GM23248 (cell line): ENCODE data around the gene CES2. TPM values are rescaled to one million over a fixed set of nuclear protein-coding genes. Genes with fewer than 3 reads are reported as not detected.

Source experiments
- DNase-seq: peaks from one replicate; pipeline ENCODE4 v3.0.0-alpha.2; 2015
- H2AFZ ChIP-seq: fragments of 200-600 bp; sonication (generic); 2 replicates; pipeline ENCODE4 v1.6.1; 2016; ENCODE audit warnings: antibody characterized with exemption
- H3F3A ChIP-seq: fragments of 200-600 bp; sonication (generic); 2 replicates; pipeline ENCODE4 v1.6.1; 2016; ENCODE audit warnings: mild to moderate bottlenecking, antibody characterized with exemption, mixed run types; ENCODE audit not compliant: insufficient read depth
- H3K27ac ChIP-seq: fragments of 200-600 bp; sonication (generic); 2 replicates; pipeline ENCODE4 v1.5.1; 2016; ENCODE audit warnings: mild to moderate bottlenecking
- H3K27me3 ChIP-seq: fragments of 200-600 bp; sonication (generic); replicated peaks from 2 replicates; pipeline ENCODE4 v1.6.1; 2016; ENCODE audit warnings: mild to moderate bottlenecking; ENCODE audit not compliant: insufficient read depth
- H3K36me3 ChIP-seq: fragments of 200-600 bp; sonication (generic); 2 replicates; pipeline ENCODE4 v1.6.1; 2016; ENCODE audit warnings: low read depth, mild to moderate bottlenecking
- H3K4me1 ChIP-seq: fragments of 200-600 bp; sonication (generic); 2 replicates; pipeline ENCODE4 v1.6.1; 2016; ENCODE audit warnings: mild to moderate bottlenecking; ENCODE audit not compliant: insufficient read depth
- H3K4me2 ChIP-seq: fragments of 200-600 bp; sonication (generic); one replicate; pipeline ENCODE4 v1.6.1; 2016; ENCODE audit warnings: mild to moderate bottlenecking; ENCODE audit not compliant: unreplicated experiment
- H3K4me3 ChIP-seq: fragments of 200-600 bp; sonication (generic); 2 replicates; pipeline ENCODE4 v1.5.1; 2016; ENCODE audit warnings: mild to moderate bottlenecking
- H3K79me2 ChIP-seq: fragments of 200-600 bp; sonication (generic); 2 replicates; pipeline ENCODE4 v1.6.1; 2016; ENCODE audit warnings: mild to moderate bottlenecking; ENCODE audit not compliant: insufficient read depth
- H3K9ac ChIP-seq: fragments of 200-600 bp; sonication (generic); 2 replicates; pipeline ENCODE4 v1.6.1; 2016; ENCODE audit warnings: mild to moderate bottlenecking
- H3K9me2 ChIP-seq: fragments of 200-600 bp; sonication (generic); 2 replicates; pipeline ENCODE4 v1.6.1; 2016; ENCODE audit warnings: mixed run types, mild to moderate bottlenecking, moderate library complexity; ENCODE audit not compliant: insufficient read depth
- H3K9me3 ChIP-seq: fragments of 200-600 bp; sonication (generic); one replicate; pipeline ENCODE4 v1.6.1; 2017; ENCODE audit warnings: low read depth
- H4K20me1 ChIP-seq: fragments of 200-600 bp; sonication (generic); 2 replicates; pipeline ENCODE4 v1.6.0; 2016; ENCODE audit not compliant: insufficient read depth
- EZH2 ChIP-seq: fragments of 200-600 bp; sonication (generic); IDR thresholded peaks from 2 replicates; pipeline ENCODE4 v1.6.1; 2018; ENCODE audit warnings: antibody characterized with exemption, mild to moderate bottlenecking; ENCODE audit not compliant: insufficient read depth, poor library complexity, severe bottlenecking
- EZH2phosphoT487 ChIP-seq: fragments of 200-600 bp; sonication (generic); IDR thresholded peaks from 2 replicates; pipeline ENCODE4 v1.6.1; 2018; ENCODE audit warnings: antibody characterized with exemption, moderate library complexity, mild to moderate bottlenecking, low read depth; ENCODE audit not compliant: insufficient read depth
- WGBS, 2 experiments: methylation state at CpG; one replicate each; pipeline ENCODE4 v1.1.6; 2015 to 2017; ENCODE audit warnings: low lambda C conversion rate in 2 of 2, low coverage in 1 of 2; ENCODE audit errors: missing lambda C conversion rate in 2 of 2; 5-methylcytosine and 5-hydroxymethylcytosine counted together
- in situ Hi-C: fragments of 300-500 bp; cut with MboI; formaldehyde crosslinking; loops from 2 replicates; pipeline ENCODE4 v1.15.0; 2020
- polyA plus RNA-seq: library from polyadenylated mRNA; unstranded; fragments of >200 nt; fragmentation: Nextera tagmentation; extraction: Ambion mirVana; gene quantifications from 2 replicates; pipeline ENCODE4 v1.2.1, GENCODE V29; 2016
- total RNA-seq: library from RNA; depleted of rRNA; stranded (reverse); fragments of >200 nt; shearing (Covaris generic); gene quantifications from 2 replicates; pipeline ENCODE4 v1.2.3, GENCODE V29; 2014

CES2 gene
- total and polyA plus RNA-seq, 2 experiments from 2014 or later: 32.3 to 37.6 TPM

DNA sequence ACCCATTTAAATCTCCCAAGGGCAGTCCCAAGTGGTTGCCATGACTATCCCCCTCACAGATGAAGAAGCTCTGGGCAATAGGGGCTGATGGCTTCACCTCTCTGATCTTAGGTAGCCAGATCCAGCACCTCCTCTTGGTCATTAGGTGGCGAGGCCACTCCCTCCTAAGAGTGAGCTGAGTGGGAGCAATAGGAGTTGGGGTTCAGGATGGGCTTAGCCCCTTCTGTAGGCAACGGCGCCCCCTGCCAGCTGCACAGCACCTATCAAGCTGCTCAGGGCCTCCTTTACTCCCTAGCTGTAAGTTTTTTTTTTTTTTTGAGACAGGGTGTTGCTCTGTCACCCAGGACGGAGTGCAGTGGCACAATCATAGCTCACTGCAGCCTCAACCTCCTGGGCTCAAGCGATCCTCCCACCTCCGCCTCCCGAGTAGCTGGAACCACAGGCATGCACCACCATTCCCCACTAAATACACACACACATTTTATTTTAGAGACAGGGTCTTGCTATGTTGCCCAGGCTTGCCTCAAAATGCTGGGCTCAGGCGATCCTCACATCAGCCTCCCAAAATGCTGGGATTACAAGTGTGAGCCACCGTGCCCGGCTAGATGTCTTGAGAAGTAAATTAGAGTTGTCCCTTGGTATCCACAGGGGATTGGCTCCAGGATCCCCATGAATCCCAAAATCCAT lies 6.5 kb upstream of the CES2 start:
- Histone ChIP-seq H3K4me3 (no peak overlapping the region), H3K27me3 (peaks cover 7% of the 10 kb centered on the region), H3K79me2 (peaks cover 11% of the 10 kb centered on the region), H3F3A (peaks cover 30% of the 10 kb centered on the region), H2AFZ (no peak overlapping the region), H3K4me1 (peaks cover 36% of the 10 kb centered on the region), H3K27ac (peak overlapping the region; percentile 74), H3K36me3 (no peaks in the 10 kb centered on the region), H3K9me2 (no peaks in the 10 kb centered on the region), H3K4me2 (peak overlapping the region; percentile 57), H3K9ac (peak overlapping the region; percentile 62; the same call in 1 of the 2 replicates), H3K9me3 (no peaks in the 10 kb centered on the region), H4K20me1 (no peaks in the 10 kb centered on the region)
- 81 to 89% methylated on average over 10 of the region's 10 CpGs for WGBS, 2 experiments
- in situ Hi-C loops: no loop called here
- peak; percentile 68 for DNase-seq
- TF ChIP-seq EZH2 (no peak), EZH2phosphoT487 (no peak)

GRCh38 chr16:66930189-66930588 lies 5.1 kb upstream of the CES2 start:
- Histone ChIP-seq H3K36me3 (no peaks in the 10 kb centered on the region), H3K4me3 (no peak overlapping the region), H3K27ac (no peak overlapping the region), H3K9me2 (no peaks in the 10 kb centered on the region), H2AFZ (no peak overlapping the region), H3K27me3 (no peaks in the 10 kb centered on the region; the same call in 1 of the 2 replicates), H3K4me1 (peaks cover 36% of the 10 kb centered on the region), H4K20me1 (no peaks in the 10 kb centered on the region), H3F3A (peaks cover 30% of the 10 kb centered on the region), H3K79me2 (peaks cover 23% of the 10 kb centered on the region), H3K4me2 (no peak overlapping the region), H3K9ac (no peak overlapping the region), H3K9me3 (no peaks in the 10 kb centered on the region)
- WGBS, 2 experiments: 35 to 39% methylated on average over 4 of the region's 4 CpGs
- DNase-seq: peak; percentile 81
- no peak for TF ChIP-seq EZH2phosphoT487
- in situ Hi-C loops: no loop called here

DNA sequence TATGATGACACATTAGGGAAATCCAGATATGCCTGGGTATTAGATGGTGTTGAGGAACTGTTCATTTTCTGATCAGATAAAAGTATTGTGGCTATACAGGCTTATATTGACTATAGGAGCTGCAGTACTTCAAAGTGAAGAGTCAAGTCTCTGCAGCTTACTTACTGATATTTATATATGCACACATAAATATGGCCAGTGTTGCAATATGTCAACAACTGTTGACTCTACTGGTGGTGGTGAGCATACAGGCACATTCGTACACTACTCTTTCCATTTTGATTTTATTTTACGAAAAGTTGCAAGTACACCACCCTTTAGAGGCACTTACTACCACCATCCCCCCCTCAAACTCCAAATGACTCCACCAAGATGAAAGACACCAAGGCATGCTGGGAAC lies 3.7 kb upstream of the CES2 start:
- Histone ChIP-seq H4K20me1 (no peaks in the 10 kb centered on the region), H3K9ac (no peak overlapping the region), H3K4me3 (no peak overlapping the region), H3K9me3 (no peaks in the 10 kb centered on the region), H3F3A (peaks cover 22% of the 10 kb centered on the region), H3K9me2 (no peaks in the 10 kb centered on the region), H3K36me3 (no peaks in the 10 kb centered on the region), H3K27ac (no peak overlapping the region), H3K27me3 (no peaks in the 10 kb centered on the region), H3K4me1 (peaks cover 35% of the 10 kb centered on the region), H3K79me2 (peaks cover 37% of the 10 kb centered on the region), H3K4me2 (no peak overlapping the region), H2AFZ (no peak overlapping the region)
- 68 to 82% methylated on average over 2 of the region's 2 CpGs for WGBS, 2 experiments
- in situ Hi-C loops: no loop called here
- no peak for DNase-seq
- TF ChIP-seq EZH2phosphoT487 (no peak), EZH2 (no peak)

DNA sequence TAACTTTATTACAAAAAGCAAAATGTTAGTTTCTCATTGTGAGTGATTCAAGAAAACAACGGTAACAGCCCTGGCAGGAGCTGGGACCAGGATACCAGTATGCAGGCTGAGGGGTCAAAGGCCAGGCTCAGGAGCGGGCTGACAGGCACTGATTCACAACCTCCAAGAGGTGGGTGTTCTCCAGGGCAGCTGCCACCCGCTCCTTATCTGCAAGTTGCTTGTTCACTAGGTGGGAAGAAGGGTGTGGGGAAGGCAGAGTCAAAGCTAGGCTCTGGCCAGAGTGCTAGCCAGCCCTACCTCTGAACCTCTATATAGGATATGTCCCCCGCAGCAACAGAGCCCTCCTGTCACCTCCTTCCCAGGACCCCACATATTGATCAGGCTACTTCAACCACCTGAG lies 3.2 kb upstream of the CES2 start:
- no peak for DNase-seq
- in situ Hi-C loops: no loop called here
- Histone ChIP-seq H3K36me3 (no peaks in the 10 kb centered on the region), H3K27me3 (no peaks in the 10 kb centered on the region), H3K9me3 (no peaks in the 10 kb centered on the region), H3K9ac (no peak overlapping the region), H3K4me2 (no peak overlapping the region), H2AFZ (no peak overlapping the region), H3K79me2 (peaks cover 41% of the 10 kb centered on the region), H3K9me2 (no peaks in the 10 kb centered on the region), H3K4me3 (no peak overlapping the region), H3K4me1 (peaks cover 31% of the 10 kb centered on the region), H3K27ac (no peak overlapping the region), H4K20me1 (no peaks in the 10 kb centered on the region), H3F3A (peaks cover 20% of the 10 kb centered on the region)
- TF ChIP-seq EZH2phosphoT487: no peak
- TF ChIP-seq EZH2: no peak
- 96 to 97% methylated on average over 4 of the region's 4 CpGs for WGBS, 2 experiments
